Body of pancreas (tissue), 4 donors: Measurements from ENCODE around the gene FAM111B. TPM values are rescaled to one million over a fixed set of nuclear protein-coding genes. Genes with fewer than 3 reads are reported as not detected.
A peak's percentile ranks its signal among the peaks of the same experiment; 100 is the strongest.

Experiments
- ATAC-seq: fragments of 150-250 bp; one replicate; pipeline ENCODE4 v1.9.1; 2016
- DNase-seq, 4 donors: peaks; one replicate each; pipeline ENCODE4 v3.0.0-alpha.2; 2019
- H3K27ac ChIP-seq, 4 donors: fragments of 200-600 bp; sonication (generic); 1 replicate in 3 of 4; 2 replicates in 1 of 4; pipeline versions ENCODE4 v1.5.1 to v1.6.1; 2016 to 2019; ENCODE audit warnings: mild to moderate bottlenecking in 1 of 4, mixed read lengths in 1 of 4, moderate library complexity in 1 of 4
- H3K27me3 ChIP-seq, 2 donors: fragments of 200-600 bp; sonication (generic); one replicate each; pipeline ENCODE4 v1.6.0; 2016; ENCODE audit warnings: mild to moderate bottlenecking in 1 of 2
- H3K36me3 ChIP-seq, 2 donors: fragments of 200-600 bp; sonication (generic); replicated peaks in 1 of 2; 2 replicates each; pipeline ENCODE4 v1.5.1; 2016; ENCODE audit warnings: low read depth in 2 of 2; ENCODE audit not compliant: insufficient read depth in 1 of 2
- H3K4me1 ChIP-seq: fragments of 200-600 bp; sonication (generic); one replicate; pipeline ENCODE4 v1.6.0; 2016
- H3K4me3 ChIP-seq, 2 donors: fragments of 200-600 bp; sonication (generic); 1 replicate in 1 of 2; 2 replicates in 1 of 2; pipeline ENCODE4 v1.5.1; 2016 to 2019
- H3K9me3 ChIP-seq, 3 donors: fragments of 200-600 bp; sonication (generic); 1 replicate in 2 of 3; 2 replicates in 1 of 3; pipeline ENCODE4 v1.5.1; 2016
- CTCF ChIP-seq, 7 experiments: fragments of 450-650 bp in 4 of 7; fragments of 200-600 bp in 3 of 7; sonication (generic) in 3 of 7; IDR thresholded peaks; one replicate each; pipeline ENCODE4 v1.5.1; 2016 to 2019; ENCODE audit warnings: antibody characterized with exemption in 7 of 7
- POLR2A ChIP-seq, 3 donors: fragments of 450-650 bp; IDR thresholded peaks; one replicate each; pipeline ENCODE4 v1.6.1; 2016; ENCODE audit warnings: antibody characterized with exemption in 3 of 3, mild to moderate bottlenecking in 2 of 3
- whole genome bisulfite sequencing, 2 donors: methylation state at CpG; one replicate each; pipeline ENCODE4 v1.1.5; 2017; 5-methylcytosine and 5-hydroxymethylcytosine counted together
- intact Hi-C: fragments of 100-400 bp; cut with DNase I; formaldehyde crosslinking; loops from one replicate; pipeline ENCODE4 v1.15.1; 2023
- total RNA-seq, 2 donors: library from RNA; depleted of rRNA; stranded (reverse); fragments of >200 nt; gene quantifications; one replicate each; pipeline ENCODE4 v1.1.0, GENCODE V29; 2016

The FAM111B gene
- total RNA-seq, 2 donors from 2014 or later, result 0.33 TPM; not detected in 1

- intact Hi-C loops, result no loop called here
- Histone ChIP-seq H3K4me1 (no peaks in the 10 kb centered on the region), H3K36me3 (no peaks in the 10 kb centered on the region), H3K4me3 (no peak overlapping the region), H3K27ac (no peak overlapping the region), H3K27me3 (no peaks in the 10 kb centered on the region), H3K9me3 (no peaks in the 10 kb centered on the region)
- 32 to 34% methylated on average over 8 of the region's 8 CpGs for WGBS, 2 donors
- peak; percentile 85 for ATAC-seq
- no peak for TF ChIP-seq POLR2A (IDR thresholded peaks at IDR 0.05)
- peak; percentile 65 to 88 (median 79) for TF ChIP-seq CTCF (IDR thresholded peaks at IDR 0.05)
- peak; percentile 56 to 65 (median 62) for DNase-seq
Measured at GRCh38 chr11:59158206-59159068, 51.4 kb downstream of the FAM111B start.

- Histone ChIP-seq H3K36me3 (no peaks in the 10 kb centered on the region), H3K27ac (no peak overlapping the region), H3K27me3 (no peaks in the 10 kb centered on the region), H3K4me1 (no peaks in the 10 kb centered on the region), H3K4me3 (no peak overlapping the region), H3K9me3 (no peaks in the 10 kb centered on the region)
- DNase-seq (no peak), ATAC-seq (no peak)
- intact Hi-C loops, result no loop called here
- WGBS, 2 donors, result 73 to 77% methylated on average over 3 of the region's 3 CpGs
- TF ChIP-seq POLR2A (IDR thresholded peaks at IDR 0.05) (no peak), CTCF (IDR thresholded peaks at IDR 0.05) (no peak)
Measured at GRCh38 chr11:59164028-59164427, 57.0 kb downstream of the FAM111B start.

- H3K4me3 ChIP-seq, result peak within 1 kb of the TSS; percentile 37 to 60
- peak; percentile 89 for ATAC-seq
- H3K27ac ChIP-seq, result peak within 1 kb of the TSS; percentile 52 to 85 (median 75)
- peak in 2 of 3 donors; percentile 12 to 37 for TF ChIP-seq POLR2A (IDR thresholded peaks at IDR 0.05)
- peak; percentile 70 to 99 (median 97) for TF ChIP-seq CTCF (IDR thresholded peaks at IDR 0.05)
- WGBS, 2 donors, result 0% methylated on average over 51 to 64 of the region's 64 CpGs
- DNase-seq, result peak; percentile 95 to 98 (median 96)
- no peaks in the 10 kb centered on the region for H3K36me3 ChIP-seq
- H3K4me1 ChIP-seq, result peaks cover 25% of the 10 kb centered on the region
- no peaks in the 10 kb centered on the region for H3K9me3 ChIP-seq
- no peaks in the 10 kb centered on the region for H3K27me3 ChIP-seq
- intact Hi-C loops, result no loop called here
Measured at GRCh38 chr11:59171508-59172322, 64.7 kb downstream of the FAM111B start, which contains the start of gene DTX4. DTX4 (plus strand) TSS chr11:59172132; CDS start chr11:59172596, 464 bp downstream.

- TF ChIP-seq CTCF (IDR thresholded peaks at IDR 0.05), result no peak
- peak in 1 of 3 donors; percentile 11 for TF ChIP-seq POLR2A (IDR thresholded peaks at IDR 0.05)
- Histone ChIP-seq H3K9me3 (no peaks in the 10 kb centered on the region), H3K4me1 (peaks cover 25% of the 10 kb centered on the region), H3K36me3 (no peaks in the 10 kb centered on the region), H3K4me3 (peak overlapping the region; percentile 37 to 60), H3K27ac (peak overlapping the region; percentile 30 to 85 (median 75)), H3K27me3 (no peaks in the 10 kb centered on the region)
- 1 to 2% methylated on average over 6 to 61 of the region's 70 CpGs for WGBS, 2 donors
- ATAC-seq (peak; percentile 11), DNase-seq (peak; percentile 22 to 36 (median 30))
- intact Hi-C loops, result no loop called here
Measured at GRCh38 chr11:59172345-59173079, 65.5 kb downstream of the FAM111B start.
